OCI-LY1 (cell line): ENCODE results near the gene MKRN2.

Source experiments
- H2AFZ ChIP-seq: fragments of 200-600 bp; sonication (generic), shearing (Covaris generic); 2 replicates; pipeline ENCODE4 v1.6.0; 2014; ENCODE audit warnings: antibody characterized with exemption, mild to moderate bottlenecking, low read length
- H3F3A ChIP-seq: fragments of 200-600 bp; sonication (generic), shearing (Covaris generic); 2 replicates; pipeline ENCODE4 v1.6.0; 2014; ENCODE audit warnings: mild to moderate bottlenecking, antibody characterized with exemption, low read length, moderate library complexity; ENCODE audit not compliant: insufficient read depth
- H3K27ac ChIP-seq: fragments of 200-600 bp; sonication (generic); 2 replicates; pipeline ENCODE4 v1.5.1; 2014; ENCODE audit warnings: low read length, mixed run types, mild to moderate bottlenecking, low read depth; ENCODE audit not compliant: poor library complexity, severe bottlenecking
- H3K27me3 ChIP-seq: fragments of 200-600 bp; sonication (generic); 2 replicates; pipeline ENCODE4 v1.6.0; 2014; ENCODE audit warnings: antibody characterized with exemption, mild to moderate bottlenecking, low read length, moderate library complexity; ENCODE audit not compliant: insufficient read depth
- H3K36me3 ChIP-seq: fragments of 200-600 bp; sonication (generic); 2 replicates; pipeline ENCODE4 v1.6.1; 2014; ENCODE audit warnings: mild to moderate bottlenecking, antibody characterized with exemption, low read length, moderate library complexity, mixed read lengths; ENCODE audit not compliant: insufficient read depth
- H3K4me1 ChIP-seq: fragments of 200-600 bp; sonication (generic); 2 replicates; pipeline ENCODE4 v1.5.1; 2014; ENCODE audit warnings: mild to moderate bottlenecking, low read length, moderate library complexity; ENCODE audit not compliant: insufficient read depth, severe bottlenecking
- H3K4me2 ChIP-seq: fragments of 200-600 bp; sonication (generic), shearing (Covaris generic); 2 replicates; pipeline ENCODE4 v1.6.1; 2014; ENCODE audit warnings: low read length
- H3K4me3 ChIP-seq: fragments of 200-600 bp; sonication (generic); 2 replicates; pipeline ENCODE4 v1.5.1; 2014; ENCODE audit warnings: low read length, low read depth, mild to moderate bottlenecking, mixed read lengths; ENCODE audit not compliant: poor library complexity, severe bottlenecking
- H3K79me2 ChIP-seq: fragments of 200-600 bp; shearing (Covaris generic); 2 replicates; pipeline ENCODE4 v1.6.1; 2016; ENCODE audit warnings: mixed run types, low read length, mixed read lengths; ENCODE audit not compliant: insufficient read depth
- H3K9ac ChIP-seq: fragments of 200-600 bp; sonication (generic), shearing (Covaris generic); 2 replicates; pipeline ENCODE4 v1.6.1; 2014; ENCODE audit warnings: mild to moderate bottlenecking, low read length, mixed read lengths
- H3K9me2 ChIP-seq: fragments of 200-600 bp; sonication (generic), shearing (Covaris generic); 2 replicates; pipeline ENCODE4 v1.6.1; 2014; ENCODE audit warnings: low read depth, mild to moderate bottlenecking, low read length, mixed read lengths
- H3K9me3 ChIP-seq: fragments of 200-600 bp; shearing (Covaris generic); 2 replicates; pipeline ENCODE4 v1.6.1; 2014; ENCODE audit warnings: low read length, mixed read lengths
- H4K20me1 ChIP-seq: fragments of 200-600 bp; sonication (generic), shearing (Covaris generic); 2 replicates; pipeline ENCODE4 v1.6.0; 2016; ENCODE audit warnings: mild to moderate bottlenecking, low read length; ENCODE audit not compliant: insufficient read depth
- EZH2 ChIP-seq: fragments of 200-600 bp; sonication (generic), shearing (Covaris generic); IDR thresholded peaks from 2 replicates; pipeline ENCODE4 v1.8.0; 2017; ENCODE audit warnings: borderline replicate concordance, mixed run types, mild to moderate bottlenecking, antibody characterized with exemption, low read length, moderate library complexity, mixed read lengths
- TF ChIP-seq, protein P1 (sequence below): fragments of 200-600 bp; sonication (generic), shearing (Covaris generic); IDR thresholded peaks from 2 replicates; pipeline ENCODE4 v1.5.1; 2017; ENCODE audit warnings: mild to moderate bottlenecking, antibody characterized with exemption, low read length, moderate library complexity, mixed read lengths

The MKRN2 gene

DNA sequence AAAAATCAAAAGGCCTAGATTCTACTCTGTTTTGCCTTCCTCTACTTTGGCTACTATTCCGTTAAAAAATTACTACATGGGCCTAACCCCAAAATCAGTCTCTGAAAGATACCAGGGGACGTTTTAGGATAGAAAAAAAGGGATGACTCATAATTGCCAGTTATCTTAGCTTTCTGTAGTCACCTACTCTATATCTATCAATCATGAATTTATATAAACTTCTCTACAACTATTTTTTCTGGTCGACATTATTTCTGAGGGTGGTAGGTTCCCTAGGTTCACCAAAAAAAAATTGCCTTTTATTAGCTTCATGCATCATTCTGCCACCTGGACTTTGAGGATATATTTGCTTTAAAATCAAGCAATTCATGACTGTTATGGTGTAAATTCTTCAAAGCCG lies 70.5 kb downstream of the MKRN2 start:
- Histone ChIP-seq H3K79me2 (peaks cover 98% of the 10 kb centered on the region), H3K27me3 (no peaks in the 10 kb centered on the region), H3K9ac (no peak overlapping the region), H3F3A (no peaks in the 10 kb centered on the region), H3K4me3 (no peak overlapping the region), H3K4me2 (no peak overlapping the region), H3K4me1 (peaks cover 34% of the 10 kb centered on the region), H2AFZ (no peak overlapping the region), H3K9me3 (no peaks in the 10 kb centered on the region), H3K36me3 (0 out of 2 replicates have a peak, but pooled peaks cover 4% of the 10 kb centered on the region), H4K20me1 (no peaks in the 10 kb centered on the region), H3K9me2 (no peaks in the 10 kb centered on the region), H3K27ac (no peak overlapping the region)
- TF ChIP-seq EZH2 = no peak
- TF ChIP-seq, protein P1, sequence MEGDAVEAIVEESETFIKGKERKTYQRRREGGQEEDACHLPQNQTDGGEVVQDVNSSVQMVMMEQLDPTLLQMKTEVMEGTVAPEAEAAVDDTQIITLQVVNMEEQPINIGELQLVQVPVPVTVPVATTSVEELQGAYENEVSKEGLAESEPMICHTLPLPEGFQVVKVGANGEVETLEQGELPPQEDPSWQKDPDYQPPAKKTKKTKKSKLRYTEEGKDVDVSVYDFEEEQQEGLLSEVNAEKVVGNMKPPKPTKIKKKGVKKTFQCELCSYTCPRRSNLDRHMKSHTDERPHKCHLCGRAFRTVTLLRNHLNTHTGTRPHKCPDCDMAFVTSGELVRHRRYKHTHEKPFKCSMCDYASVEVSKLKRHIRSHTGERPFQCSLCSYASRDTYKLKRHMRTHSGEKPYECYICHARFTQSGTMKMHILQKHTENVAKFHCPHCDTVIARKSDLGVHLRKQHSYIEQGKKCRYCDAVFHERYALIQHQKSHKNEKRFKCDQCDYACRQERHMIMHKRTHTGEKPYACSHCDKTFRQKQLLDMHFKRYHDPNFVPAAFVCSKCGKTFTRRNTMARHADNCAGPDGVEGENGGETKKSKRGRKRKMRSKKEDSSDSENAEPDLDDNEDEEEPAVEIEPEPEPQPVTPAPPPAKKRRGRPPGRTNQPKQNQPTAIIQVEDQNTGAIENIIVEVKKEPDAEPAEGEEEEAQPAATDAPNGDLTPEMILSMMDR = no peak

DNA sequence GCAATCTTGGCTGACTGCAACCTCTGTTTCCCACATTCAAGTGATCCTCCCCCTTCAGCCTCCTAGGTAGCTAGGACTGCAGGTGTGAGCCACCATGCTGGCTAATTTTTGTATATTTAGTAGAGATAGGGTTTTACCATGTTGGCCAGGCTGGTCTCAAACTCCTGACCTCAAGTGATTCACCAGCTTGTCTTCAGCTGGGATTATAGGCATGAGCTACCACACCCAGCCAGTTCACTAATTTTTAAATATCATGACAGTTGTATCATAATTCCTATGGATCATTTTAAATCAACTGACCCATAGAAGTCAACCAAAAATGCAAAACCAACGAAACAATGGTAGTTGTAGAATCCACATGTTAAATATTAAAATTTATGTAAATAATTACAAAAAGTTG lies 71.9 kb downstream of the MKRN2 start:
- no peaks in the 10 kb centered on the region for H3F3A ChIP-seq
- H3K9me2 ChIP-seq = no peaks in the 10 kb centered on the region
- H3K4me2 ChIP-seq = no peak overlapping the region
- no peak for TF ChIP-seq EZH2
- TF ChIP-seq, protein P1 = no peak
- H3K79me2 ChIP-seq = peaks cover 100% of the 10 kb centered on the region
- no peak overlapping the region for H2AFZ ChIP-seq
- H3K27me3 ChIP-seq = no peaks in the 10 kb centered on the region
- 0 out of 2 replicates have a peak, but pooled peaks cover 4% of the 10 kb centered on the region for H3K36me3 ChIP-seq
- H3K9me3 ChIP-seq = no peaks in the 10 kb centered on the region
- peaks cover 36% of the 10 kb centered on the region for H3K4me1 ChIP-seq
- no peak overlapping the region for H3K27ac ChIP-seq
- no peak overlapping the region for H3K9ac ChIP-seq
- H3K4me3 ChIP-seq = no peak overlapping the region
- H4K20me1 ChIP-seq = no peaks in the 10 kb centered on the region

DNA sequence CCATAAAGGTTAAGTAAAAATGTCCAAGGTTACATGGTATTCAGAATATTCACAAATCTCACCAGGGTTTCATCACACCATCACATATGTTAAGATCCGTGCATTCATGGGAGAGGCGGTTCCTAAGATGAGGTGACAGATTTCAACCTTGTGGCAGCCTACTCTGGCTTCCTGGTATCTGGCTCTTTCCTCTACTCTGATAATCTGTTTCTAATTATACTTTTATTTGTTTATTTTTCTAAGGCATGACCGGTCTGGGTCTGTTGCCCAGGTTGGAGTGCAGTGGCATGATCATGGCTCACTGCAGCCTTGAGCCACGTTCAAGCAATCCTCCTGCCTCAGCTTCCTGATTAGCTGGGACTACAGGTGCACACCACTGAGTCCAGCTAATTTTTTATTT lies 72.7 kb downstream of the MKRN2 start:
- H4K20me1 ChIP-seq = no peaks in the 10 kb centered on the region
- H3K9me3 ChIP-seq = no peaks in the 10 kb centered on the region
- H3K4me1 ChIP-seq = peaks cover 36% of the 10 kb centered on the region
- H3K79me2 ChIP-seq = peaks cover 99% of the 10 kb centered on the region
- no peak overlapping the region for H2AFZ ChIP-seq
- no peaks in the 10 kb centered on the region for H3K27me3 ChIP-seq
- no peaks in the 10 kb centered on the region for H3F3A ChIP-seq
- 0 out of 2 replicates have a peak, but pooled peaks cover 4% of the 10 kb centered on the region for H3K36me3 ChIP-seq
- TF ChIP-seq EZH2 = no peak
- TF ChIP-seq, protein P1 = no peak
- peak overlapping the region; percentile 31 for H3K27ac ChIP-seq
- H3K9me2 ChIP-seq = no peaks in the 10 kb centered on the region
- H3K9ac ChIP-seq = no peak overlapping the region
- no peak overlapping the region for H3K4me3 ChIP-seq
- H3K4me2 ChIP-seq = no peak overlapping the region
